ENCODE results near the gene CEACAM3. TPM values are rescaled to one million over a fixed set of nuclear protein-coding genes. Genes with fewer than 3 reads are reported as not detected.

The CEACAM3 gene
- polyA plus RNA-seq, 4 donors, result not detected

GRCh38 chr19:41792513-41793413 is 3.6 kb upstream of the CEACAM3 start:
- DNase-seq (ENCODE audit: low read depth in 4 of 4, low spot score in 2 of 4), result peak in 1 of 4 donors; percentile 25

GRCh38 chr19:41793414-41793727 is 3.0 kb upstream of the CEACAM3 start:
- no peak for DNase-seq (ENCODE audit: low read depth in 4 of 4, low spot score in 2 of 4)

GRCh38 chr19:41795031-41795461 is 1.3 kb upstream of the CEACAM3 start:
- DNase-seq (ENCODE audit: low read depth in 4 of 4, low spot score in 2 of 4), result no peak

- DNase-seq (ENCODE audit: low read depth in 4 of 4, low spot score in 2 of 4), result no peak
These were observed 514 bp downstream of the CEACAM3 start for GRCh38 chr19:41796901-41797300.

- peak in 2 of 4 donors; percentile 8 to 21 for DNase-seq (ENCODE audit: low read depth in 4 of 4, low spot score in 2 of 4)
These were observed 3.1 kb downstream of the CEACAM3 start for GRCh38 chr19:41799444-41800000.

- no peak for DNase-seq (ENCODE audit: low read depth in 4 of 4, low spot score in 2 of 4)
These were observed 4.6 kb downstream of the CEACAM3 start for GRCh38 chr19:41801031-41801430.

GRCh38 chr19:41801792-41802211 is 5.4 kb downstream of the CEACAM3 start:
- no peak for DNase-seq (ENCODE audit: low read depth in 4 of 4, low spot score in 2 of 4)

- DNase-seq (ENCODE audit: low read depth in 4 of 4, low spot score in 2 of 4), result no peak
These were observed 6.4 kb downstream of the CEACAM3 start for GRCh38 chr19:41802770-41803169.

GRCh38 chr19:41804336-41804735 is 7.9 kb downstream of the CEACAM3 start:
- no peak for DNase-seq (ENCODE audit: low read depth in 4 of 4, low spot score in 2 of 4)

GRCh38 chr19:41807176-41807575 is 10.8 kb downstream of the CEACAM3 start:
- no peak for DNase-seq (ENCODE audit: low read depth in 4 of 4, low spot score in 2 of 4)

GRCh38 chr19:41808663-41809566 is 12.5 kb downstream of the CEACAM3 start:
- DNase-seq (ENCODE audit: low read depth in 4 of 4, low spot score in 2 of 4), result no peak

GRCh38 chr19:41810301-41810700 is 13.9 kb downstream of the CEACAM3 start:
- DNase-seq (ENCODE audit: low read depth in 4 of 4, low spot score in 2 of 4), result no peak

- no peak for DNase-seq (ENCODE audit: low read depth in 4 of 4, low spot score in 2 of 4)
These were observed 14.6 kb downstream of the CEACAM3 start for GRCh38 chr19:41811036-41811435.

- no peak for DNase-seq (ENCODE audit: low read depth in 4 of 4, low spot score in 2 of 4)
These were observed 15.6 kb downstream of the CEACAM3 start for GRCh38 chr19:41811981-41812380.

GRCh38 chr19:41813911-41814310 is 17.5 kb downstream of the CEACAM3 start:
- DNase-seq (ENCODE audit: low read depth in 4 of 4, low spot score in 2 of 4), result no peak

- no peak for DNase-seq (ENCODE audit: low read depth in 4 of 4, low spot score in 2 of 4)
These were observed 18.9 kb downstream of the CEACAM3 start for GRCh38 chr19:41815301-41815700.

GRCh38 chr19:41816761-41817160 is 20.4 kb downstream of the CEACAM3 start:
- DNase-seq (ENCODE audit: low read depth in 4 of 4, low spot score in 2 of 4), result no peak

- DNase-seq (ENCODE audit: low read depth in 4 of 4, low spot score in 2 of 4), result peak in 1 of 4 donors; percentile 12
These were observed 24.8 kb downstream of the CEACAM3 start for GRCh38 chr19:41821003-41821735.

- no peak for DNase-seq (ENCODE audit: low read depth in 4 of 4, low spot score in 2 of 4)
These were observed 41.8 kb downstream of the CEACAM3 start for GRCh38 chr19:41837981-41838708.

GRCh38 chr19:41839211-41839610 is 42.8 kb downstream of the CEACAM3 start:
- no peak for DNase-seq (ENCODE audit: low read depth in 4 of 4, low spot score in 2 of 4)

All from left renal cortex interstitium (tissue), 4 donors.